A549 (cell line): ENCODE data around the gene KRTAP10-10.

ENCODE experiments used
- ATOH8 ChIP-seq: fragments of 250-450 bp; sonication (Bioruptor Pico); IDR thresholded peaks from 2 replicates; pipeline ENCODE4 v1.5.0; 2020; ENCODE audit warnings: low read depth, mild to moderate bottlenecking, moderate library complexity
- CEBPB ChIP-seq, 2 experiments: fragments of >200 bp in 1 of 2; sonication (Bioruptor Twin) in 1 of 2; formaldehyde crosslinking in 1 of 2; IDR thresholded peaks; 2 replicates each; pipeline ENCODE4 v1.6.1; 2012 to 2016
- CTCF ChIP-seq: fragments of >200 bp; sonication (Bioruptor Twin); formaldehyde crosslinking; IDR thresholded peaks from 3 replicates; pipeline ENCODE4 v1.5.1; 2016
- EHF ChIP-seq: fragments of 250-450 bp; sonication (Bioruptor Pico); IDR thresholded peaks from 2 replicates; pipeline ENCODE4 v1.5.0; 2020; ENCODE audit warnings: mild to moderate bottlenecking
- HDAC2 ChIP-seq: fragments of 200-600 bp; sonication (generic); IDR thresholded peaks from 2 replicates; pipeline ENCODE4 v1.6.1; 2016
- HOXA7 ChIP-seq: fragments of 250-450 bp; sonication (Bioruptor Pico); IDR thresholded peaks from 2 replicates; pipeline ENCODE4 v1.5.0; 2020; ENCODE audit warnings: mild to moderate bottlenecking, moderate library complexity
- JUN ChIP-seq, 2 experiments: fragments of >200 bp; sonication (Bioruptor Twin); formaldehyde crosslinking; IDR thresholded peaks; 2 replicates in 1 of 2; 3 replicates in 1 of 2; pipeline ENCODE4 v1.6.1; 2016 to 2017
- KDM1A ChIP-seq: fragments of 200-600 bp; sonication (generic); IDR thresholded peaks from 2 replicates; pipeline ENCODE4 v1.6.1; 2016; ENCODE audit warnings: low read depth, mild to moderate bottlenecking
- KDM5A ChIP-seq: fragments of 200-600 bp; sonication (generic); IDR thresholded peaks from 2 replicates; pipeline ENCODE4 v1.6.1; 2016; ENCODE audit warnings: antibody characterized with exemption, mild to moderate bottlenecking
- MYC ChIP-seq: IDR thresholded peaks from 2 replicates; pipeline ENCODE4 v1.6.1; 2012; ENCODE audit warnings: mild to moderate bottlenecking, inconsistent platforms, low read length, improper control_type of control experiment, borderline replicate concordance
- PHF8 ChIP-seq: fragments of 200-600 bp; sonication (generic); IDR thresholded peaks from 2 replicates; pipeline ENCODE4 v1.6.1; 2016; ENCODE audit warnings: low read depth, mild to moderate bottlenecking, antibody characterized with exemption, moderate library complexity, borderline replicate concordance
- POLR2A ChIP-seq: IDR thresholded peaks from 2 replicates; pipeline ENCODE4 v1.6.1; 2012; ENCODE audit warnings: mild to moderate bottlenecking, low read length
- RCOR1 ChIP-seq: fragments of 150-350 bp; IDR thresholded peaks from 2 replicates; pipeline ENCODE4 v1.6.1; 2014; ENCODE audit warnings: antibody characterized with exemption, low read length, low read depth
- ZSCAN20 ChIP-seq: fragments of 250-450 bp; sonication (Bioruptor Pico); IDR thresholded peaks from 2 replicates; pipeline ENCODE4 v1.8.0; 2022; ENCODE audit warnings: mild to moderate bottlenecking, moderate library complexity

- TF ChIP-seq ATOH8 (CRISPR knock-in tag) (no peak), JUN (IDR thresholded peaks at IDR 0.05) (no peak), CTCF (no peak), HOXA7 (CRISPR knock-in tag) (no peak), KDM1A (no peak), CEBPB (IDR thresholded peaks at IDR 0.05) (no peak), EHF (CRISPR knock-in tag) (no peak), POLR2A (no peak), RCOR1 (no peak), ZSCAN20 (no peak), KDM5A (no peak), PHF8 (no peak), HDAC2 (no peak), MYC (no peak)
Observed at GRCh38 chr21:44598061-44598460, 39.1 kb upstream of the KRTAP10-10 start.
